DMS 273 treated with DMSO at 0.1 percent for 48 hours (cell line): Measurements from ENCODE around the gene ALG2.

Experiments
- DNase-seq: peaks from one replicate; lab custom pipeline; 2025; lab: John Stamatoyannopoulos, UW

Gene ALG2

DNA sequence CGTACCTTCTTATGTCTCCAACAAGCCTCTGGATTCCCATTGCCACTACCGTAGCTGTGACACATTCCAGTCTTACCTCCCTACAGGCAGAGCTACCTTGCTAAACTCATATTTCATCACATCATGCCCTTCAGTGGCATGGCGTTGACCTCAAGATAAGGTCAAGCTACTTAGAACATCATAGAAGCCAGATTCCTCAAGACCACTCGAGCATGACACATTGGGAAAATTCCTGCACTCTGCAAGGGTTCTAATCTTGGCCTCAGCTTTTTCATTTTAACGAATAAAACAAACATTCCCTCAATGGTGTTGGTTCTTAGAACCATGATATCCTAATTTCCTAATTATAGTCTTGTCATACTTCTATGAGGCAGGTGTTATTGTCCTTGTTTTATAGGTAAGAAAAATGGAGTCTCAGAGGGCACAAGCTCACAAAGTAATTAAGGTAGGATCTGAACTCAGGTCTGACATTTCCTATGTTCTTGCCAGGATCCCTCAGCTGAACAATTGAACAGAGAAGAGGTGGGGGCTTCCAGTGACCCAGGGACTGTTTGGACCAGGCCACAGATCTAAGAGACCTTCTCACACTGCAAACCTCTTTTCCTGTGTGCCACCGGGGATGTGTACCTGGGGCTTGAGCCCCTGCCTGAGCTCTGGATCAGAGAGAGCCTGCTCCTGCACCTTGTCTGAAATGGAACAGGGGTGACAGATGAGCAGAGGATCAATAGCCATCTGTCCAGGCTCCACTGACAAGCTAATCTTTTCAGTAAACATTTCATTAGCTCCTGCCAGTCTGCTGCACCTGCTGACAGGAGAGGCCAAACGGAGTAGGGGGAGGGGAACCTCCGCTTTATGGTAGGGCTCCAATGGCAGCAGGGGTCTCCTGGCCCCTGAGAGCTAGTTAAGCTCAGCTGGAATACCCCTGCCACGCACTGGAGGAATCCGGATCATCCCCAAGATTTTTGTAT lies 49.3 kb downstream of the ALG2 start:
- peak; percentile 34 for DNase-seq

DNA sequence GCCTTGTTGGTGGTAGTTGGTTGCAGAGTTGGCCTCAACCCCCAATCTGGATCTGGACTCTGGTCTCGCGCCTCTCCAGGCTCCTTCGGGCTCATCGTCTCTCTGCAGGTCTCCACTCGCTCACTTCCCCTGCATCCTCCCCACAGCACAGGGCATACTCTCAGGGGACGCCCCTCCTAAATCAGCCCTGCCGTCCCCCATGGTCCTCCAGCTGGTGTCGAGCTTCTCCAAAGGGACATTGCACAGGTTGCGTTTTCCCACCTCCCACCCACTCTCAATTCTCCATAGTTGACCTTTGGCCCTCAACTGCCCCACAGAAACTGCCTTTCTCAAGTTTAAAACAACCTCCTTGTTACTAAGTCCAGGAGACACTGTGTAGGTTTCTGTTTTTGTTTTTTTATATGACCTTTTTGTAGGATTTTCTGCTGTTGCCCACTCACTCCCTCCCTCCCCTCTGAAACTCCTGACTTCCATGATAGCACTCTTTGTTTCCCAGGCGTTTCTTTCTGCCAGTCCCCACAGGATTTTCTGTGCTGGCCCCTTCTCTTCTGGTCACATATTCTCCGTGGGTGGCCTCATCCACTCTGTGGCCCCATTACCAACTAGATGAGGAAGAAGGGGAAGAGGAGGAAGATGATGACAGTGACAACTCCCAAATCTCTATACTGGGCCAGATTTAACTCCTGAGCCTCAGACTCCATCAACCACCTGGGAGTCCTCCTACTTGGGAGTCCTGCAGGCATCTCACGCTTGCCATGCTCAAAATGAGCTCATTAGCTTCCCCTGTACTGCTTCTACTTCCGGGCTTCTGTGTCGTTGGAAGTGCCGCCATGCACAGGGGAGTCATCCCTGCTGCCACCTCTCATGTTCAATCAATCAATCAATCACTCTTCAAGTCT lies 50.3 kb downstream of the ALG2 start:
- no peak for DNase-seq

DNA sequence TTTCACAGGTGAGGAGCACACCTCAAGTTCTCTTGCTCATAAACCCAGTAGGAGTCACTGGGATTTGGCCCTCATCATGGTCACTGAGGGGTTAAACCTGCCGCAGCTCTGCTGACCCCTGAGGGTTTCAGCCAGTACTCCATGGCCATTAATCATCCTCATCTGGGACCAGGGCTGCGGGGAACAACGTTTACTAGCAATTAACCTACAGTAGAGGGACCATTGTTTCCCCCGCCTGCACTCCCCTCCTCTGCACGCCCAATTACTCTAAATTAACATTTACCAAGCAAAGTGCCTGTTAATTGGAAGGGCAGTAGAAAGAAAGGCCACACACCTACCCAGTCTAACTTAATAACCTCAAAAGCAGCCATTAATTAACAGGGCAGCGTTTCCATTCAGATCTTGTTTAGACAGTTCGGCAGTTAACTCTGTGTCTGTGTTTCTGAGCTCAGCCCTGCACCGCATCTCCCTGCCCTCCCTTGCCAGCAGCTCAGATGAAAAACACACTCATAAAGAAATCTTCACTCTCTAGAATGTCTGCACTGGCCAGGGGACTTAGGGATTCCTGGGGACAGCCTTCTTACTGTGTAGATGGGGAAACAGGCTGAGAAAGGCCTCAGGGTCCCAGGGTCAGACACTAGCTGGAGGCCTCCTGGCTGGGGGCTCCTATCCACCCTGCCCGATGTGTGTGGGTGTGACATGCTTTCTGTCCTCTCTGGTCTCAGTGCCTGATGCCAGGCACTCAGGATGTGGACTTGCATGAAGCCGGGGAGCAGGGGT lies 51.6 kb downstream of the ALG2 start:
- DNase-seq, result no peak

DNA sequence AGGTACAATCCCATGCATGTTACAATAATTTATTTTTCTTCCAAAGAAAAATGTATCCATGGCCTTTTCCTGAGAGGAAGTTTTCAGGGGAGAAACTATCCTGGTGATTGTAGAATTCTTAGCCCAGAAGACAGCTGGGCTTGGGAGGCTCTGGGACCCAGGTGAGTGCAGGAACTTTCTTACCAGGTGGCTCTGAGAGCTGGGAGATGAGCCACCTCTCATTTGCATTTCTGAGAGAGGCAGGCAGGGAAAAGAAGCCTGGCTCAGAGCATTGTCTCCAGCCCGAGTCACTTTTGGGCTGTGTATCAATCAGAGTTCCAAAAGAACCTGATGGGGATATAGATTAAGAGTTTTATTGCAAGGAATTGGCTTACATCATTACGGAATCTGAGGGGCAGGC lies 52.7 kb downstream of the ALG2 start:
- DNase-seq, result no peak

DNA sequence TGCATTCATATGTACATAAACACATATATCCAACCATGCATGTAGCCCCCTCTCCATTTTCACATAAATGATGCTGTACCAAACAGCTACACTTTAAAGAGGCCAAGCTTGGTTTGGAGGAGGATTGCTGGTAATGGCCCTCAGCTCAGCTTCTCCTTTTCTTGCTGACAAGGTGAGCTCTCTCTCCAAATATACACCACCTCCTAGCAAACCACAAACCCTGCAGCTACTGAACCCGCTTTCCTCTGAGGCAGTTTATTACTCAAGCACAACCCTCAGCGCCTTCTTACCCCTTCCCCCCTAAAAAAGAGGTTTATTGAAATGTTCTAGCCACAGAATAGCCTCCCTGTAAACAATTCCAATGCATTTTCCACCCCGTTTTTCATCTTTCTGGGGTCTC lies 54.0 kb downstream of the ALG2 start:
- no peak for DNase-seq

DNA sequence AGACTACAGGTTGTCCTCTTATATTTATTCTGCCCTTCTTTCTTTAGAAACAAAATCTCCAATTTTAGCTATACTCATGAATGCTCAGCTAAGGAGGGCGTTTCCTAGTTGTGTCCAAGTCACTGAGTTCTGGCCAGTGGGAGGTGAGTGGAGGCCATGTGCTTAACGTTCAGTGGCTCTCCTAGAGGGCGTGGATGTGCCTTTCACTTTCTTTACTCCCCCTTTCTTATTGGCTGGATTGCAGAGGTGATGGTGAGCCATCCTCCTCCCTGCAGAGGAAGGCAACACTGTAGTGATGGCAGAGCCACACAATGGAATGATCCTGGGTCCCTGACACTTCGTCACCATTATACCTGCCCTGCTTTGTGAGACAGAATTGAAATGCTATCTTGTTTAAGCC lies 54.6 kb downstream of the ALG2 start:
- DNase-seq, result no peak
